Osteoblast (primary cell): Measurements from ENCODE around the gene ARHGAP10. TPM values are rescaled to one million over a fixed set of nuclear protein-coding genes. Genes with fewer than 3 reads are reported as not detected.

ENCODE experiments used
- DNase-seq: peaks from one replicate; pipeline ENCODE4 v3.0.0; 2011; ENCODE audit warnings: low spot score, mixed read lengths; ENCODE audit not compliant: insufficient read length; ENCODE audit errors: missing footprints
- H2AFZ ChIP-seq: 2 replicates; pipeline ENCODE4 v1.6.0; 2011; ENCODE audit warnings: mild to moderate bottlenecking, low read length
- H3K27ac ChIP-seq: 2 replicates; pipeline ENCODE4 v1.5.1; 2011; ENCODE audit warnings: mild to moderate bottlenecking, low read depth, low read length, moderate library complexity
- H3K27me3 ChIP-seq: 2 replicates; pipeline ENCODE4 v1.6.0; 2012; ENCODE audit warnings: mild to moderate bottlenecking, control low read depth, inconsistent platforms, low read length, moderate library complexity; ENCODE audit not compliant: insufficient read depth
- H3K36me3 ChIP-seq: 2 replicates; pipeline ENCODE4 v1.5.1; 2011; ENCODE audit warnings: mild to moderate bottlenecking, low read length, control low read depth, moderate library complexity; ENCODE audit not compliant: insufficient read depth
- H3K4me1 ChIP-seq: 2 replicates; pipeline ENCODE4 v1.5.1; 2011; ENCODE audit warnings: mild to moderate bottlenecking, low read length, control low read depth, moderate library complexity; ENCODE audit not compliant: insufficient read depth
- H3K4me2 ChIP-seq: 2 replicates; pipeline ENCODE4 v1.6.0; 2011; ENCODE audit warnings: mild to moderate bottlenecking, low read length; ENCODE audit not compliant: insufficient read depth
- H3K4me3 ChIP-seq: fragments of 200-600 bp; sonication (generic); 3 replicates; pipeline ENCODE4 v1.5.1; 2012; ENCODE audit warnings: mild to moderate bottlenecking, low read length, inconsistent platforms; ENCODE audit not compliant: insufficient read depth
- H3K79me2 ChIP-seq: 2 replicates; pipeline ENCODE4 v1.6.0; 2012; ENCODE audit warnings: mild to moderate bottlenecking, low read length, control low read depth, inconsistent platforms; ENCODE audit not compliant: insufficient read depth
- H3K9me3 ChIP-seq: 2 replicates; pipeline ENCODE4 v1.5.1; 2011; ENCODE audit warnings: low read depth, low read length, control low read depth
- H4K20me1 ChIP-seq: 2 replicates; pipeline ENCODE4 v1.6.0; 2012; ENCODE audit warnings: mild to moderate bottlenecking, low read length, control low read depth; ENCODE audit not compliant: insufficient read depth
- CTCF ChIP-seq: IDR thresholded peaks from 2 replicates; pipeline ENCODE4 v1.5.1; 2011; ENCODE audit warnings: mild to moderate bottlenecking, low read depth, low read length, moderate library complexity; ENCODE audit errors: extremely low read depth
- total RNA-seq: library from RNA; depleted of rRNA; stranded (reverse); fragments of >200 nt; gene quantifications from 2 replicates; pipeline ENCODE4 v1.2.3, GENCODE V29; 2012

The ARHGAP10 gene
- total RNA-seq, 1 donor: 31.5 TPM

- Histone ChIP-seq H3K27me3 (no peaks in the 10 kb centered on the region), H3K4me1 (no peaks in the 10 kb centered on the region), H3K4me3 (no peak overlapping the region), H4K20me1 (peaks cover 11% of the 10 kb centered on the region), H3K27ac (no peak overlapping the region), H2AFZ (no peak overlapping the region), H3K79me2 (peaks cover 68% of the 10 kb centered on the region), H3K9me3 (no peaks in the 10 kb centered on the region), H3K36me3 (no peaks in the 10 kb centered on the region), H3K4me2 (no peak overlapping the region)
- TF ChIP-seq CTCF: no peak
- DNase-seq: no peak
Measured at GRCh38 chr4:147813973-147814372, 82.1 kb downstream of the ARHGAP10 start.

- Histone ChIP-seq H3K79me2 (peaks cover 66% of the 10 kb centered on the region), H3K4me2 (no peak overlapping the region), H3K4me1 (no peaks in the 10 kb centered on the region)
Measured at GRCh38 chr4:147814376-147814775, 82.5 kb downstream of the ARHGAP10 start.

GRCh38 chr4:147815741-147816140, 83.9 kb downstream of the ARHGAP10 start:
- no peaks in the 10 kb centered on the region for H3K27me3 ChIP-seq
- DNase-seq: no peak
- H3K9me3 ChIP-seq: no peaks in the 10 kb centered on the region
- no peaks in the 10 kb centered on the region for H3K36me3 ChIP-seq
- H3K27ac ChIP-seq: no peak overlapping the region
- H4K20me1 ChIP-seq: peaks cover 8% of the 10 kb centered on the region
- H2AFZ ChIP-seq: no peak overlapping the region
- TF ChIP-seq CTCF: no peak
- H3K4me3 ChIP-seq: no peak overlapping the region
- no peaks in the 10 kb centered on the region for H3K4me1 ChIP-seq
- peaks cover 61% of the 10 kb centered on the region for H3K79me2 ChIP-seq
- no peak overlapping the region for H3K4me2 ChIP-seq

More at GRCh38 chr4:147814376-147814775, 82.5 kb downstream of the ARHGAP10 start:
- Histone ChIP-seq H3K4me3 (no peak overlapping the region), H3K36me3 (no peaks in the 10 kb centered on the region), H2AFZ (no peak overlapping the region), H3K27me3 (no peaks in the 10 kb centered on the region), H4K20me1 (peaks cover 11% of the 10 kb centered on the region), H3K9me3 (no peaks in the 10 kb centered on the region), H3K27ac (no peak overlapping the region)
- DNase-seq: no peak
- no peak for TF ChIP-seq CTCF

GRCh38 chr4:147816382-147817254, 84.7 kb downstream of the ARHGAP10 start:
- no peaks in the 10 kb centered on the region for H3K27me3 ChIP-seq
- H3K79me2 ChIP-seq: peaks cover 60% of the 10 kb centered on the region
- no peak for DNase-seq
- no peak overlapping the region for H2AFZ ChIP-seq
- H3K36me3 ChIP-seq: no peaks in the 10 kb centered on the region
- TF ChIP-seq CTCF: no peak
- peaks cover 4% of the 10 kb centered on the region for H3K4me1 ChIP-seq
- H3K9me3 ChIP-seq: no peaks in the 10 kb centered on the region
- H4K20me1 ChIP-seq: peaks cover 6% of the 10 kb centered on the region
- H3K4me2 ChIP-seq: no peak overlapping the region
- H3K4me3 ChIP-seq: no peak overlapping the region
- H3K27ac ChIP-seq: no peak overlapping the region
